Colon (tissue), 2 donors: ENCODE data around the gene WWC1.

ENCODE experiments used
- FAIRE-seq: peaks from 2 replicates; lab custom pipeline; 2012; peaks lifted over from hg19 to GRCh38; lab: Jason Lieb, UNC
- donor health status: control.
- donor health status: control.

The WWC1 gene

DNA sequence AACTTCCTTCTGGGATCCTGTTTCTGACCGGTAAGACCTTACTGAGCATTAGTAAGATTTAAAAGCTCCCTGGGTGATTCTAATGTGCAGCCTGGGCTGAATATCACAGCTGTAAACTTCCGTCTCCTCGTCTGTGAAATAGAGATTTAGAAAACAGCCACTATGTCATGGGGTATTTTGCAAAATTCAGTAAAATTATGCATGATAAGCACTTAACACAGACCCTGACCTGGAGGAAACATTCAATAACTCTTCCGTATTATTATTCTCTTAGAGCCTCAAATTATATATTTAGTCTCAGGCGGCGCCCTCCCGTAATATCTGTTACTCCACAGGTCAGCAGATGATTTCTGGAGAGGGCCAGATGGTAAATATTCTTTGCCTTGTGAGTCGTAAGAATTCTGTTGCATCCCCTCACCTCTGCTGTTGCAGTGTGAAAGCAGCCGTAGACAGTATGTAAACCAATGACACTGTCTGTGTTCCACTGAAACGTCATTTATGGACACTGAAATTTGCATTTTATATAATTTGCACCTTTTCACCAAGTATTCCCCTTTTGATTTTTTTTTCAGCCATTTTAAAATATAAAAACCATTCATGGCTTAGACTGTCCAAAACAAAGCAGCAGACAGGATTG lies 155.7 kb downstream of the WWC1 start:
- no peak for FAIRE-seq

DNA sequence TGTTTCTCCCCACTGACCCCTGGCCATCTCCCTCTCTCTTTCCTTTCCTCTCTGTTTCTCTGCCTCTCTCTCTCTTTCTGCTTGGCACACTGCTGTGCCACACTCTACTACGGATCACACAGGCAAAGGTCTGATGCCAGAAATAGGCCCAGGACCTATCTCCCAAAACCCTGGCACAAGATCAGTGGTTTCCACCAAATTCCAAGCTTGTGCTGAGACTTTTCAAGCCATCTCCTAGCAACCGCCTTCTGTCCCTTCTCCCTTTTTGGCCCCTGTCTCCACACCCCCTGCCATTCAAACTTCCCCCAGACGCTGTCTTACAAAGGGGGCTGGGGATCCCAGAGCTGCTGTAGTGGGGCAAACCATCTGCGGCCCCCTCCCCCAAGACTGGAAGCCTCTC lies 156.4 kb downstream of the WWC1 start:
- FAIRE-seq, result no peak

DNA sequence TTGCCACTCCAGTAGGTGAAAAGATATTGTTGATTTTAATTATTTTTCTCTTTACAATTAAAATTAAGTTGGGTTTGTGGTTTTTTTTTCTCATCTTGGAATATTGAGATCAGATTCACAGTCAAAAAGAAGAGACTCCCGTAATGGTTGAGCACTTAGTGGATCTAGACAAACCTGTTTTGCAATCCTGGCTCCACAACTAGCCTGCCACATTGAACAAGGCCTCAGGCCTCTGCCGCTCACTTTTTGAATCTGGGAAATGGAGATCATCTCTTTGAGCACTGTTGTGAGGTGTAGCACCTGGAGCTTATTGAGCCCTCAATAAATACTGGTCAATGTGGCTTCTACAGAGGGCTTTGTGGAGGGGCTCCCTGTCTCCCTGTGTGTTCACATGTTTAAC lies 157.7 kb downstream of the WWC1 start:
- no peak for FAIRE-seq

DNA sequence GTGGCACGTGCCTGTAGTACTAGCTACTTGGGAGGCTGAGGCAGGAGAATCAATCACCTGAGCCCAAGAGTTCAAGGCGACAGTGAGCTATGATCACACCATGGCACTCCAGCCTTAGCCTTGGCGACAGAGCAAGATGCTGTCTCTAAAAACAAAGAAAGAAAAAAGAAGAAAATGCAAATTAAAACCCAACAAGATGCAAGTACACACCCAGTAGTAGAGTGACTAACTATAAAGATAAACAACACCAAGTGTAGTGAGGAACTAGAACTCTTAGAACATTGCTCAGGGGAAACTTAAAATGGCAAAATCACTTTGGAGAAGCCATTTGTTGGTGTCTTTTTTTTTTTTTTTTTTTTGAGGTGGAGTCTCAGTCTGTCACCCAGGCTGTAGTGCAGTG lies 160.1 kb downstream of the WWC1 start:
- FAIRE-seq, result no peak

DNA sequence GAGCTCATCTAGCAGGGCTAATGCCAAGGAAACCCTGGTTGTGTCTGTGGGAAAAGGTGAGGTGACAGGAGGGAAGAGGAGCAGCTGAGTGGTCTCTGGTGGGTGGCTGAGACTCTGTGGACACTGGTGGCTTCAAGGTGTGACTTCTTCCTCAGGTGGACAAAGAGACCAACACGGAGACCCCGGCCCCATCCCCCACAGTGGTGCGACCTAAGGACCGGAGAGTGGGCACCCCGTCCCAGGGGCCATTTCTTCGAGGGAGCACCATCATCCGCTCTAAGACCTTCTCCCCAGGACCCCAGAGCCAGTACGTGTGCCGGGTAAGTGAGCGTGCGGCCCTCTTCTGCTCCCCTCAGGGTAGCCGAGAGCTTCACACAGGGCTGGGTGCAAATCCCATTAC lies 163.8 kb downstream of the WWC1 start:
- FAIRE-seq, result no peak

DNA sequence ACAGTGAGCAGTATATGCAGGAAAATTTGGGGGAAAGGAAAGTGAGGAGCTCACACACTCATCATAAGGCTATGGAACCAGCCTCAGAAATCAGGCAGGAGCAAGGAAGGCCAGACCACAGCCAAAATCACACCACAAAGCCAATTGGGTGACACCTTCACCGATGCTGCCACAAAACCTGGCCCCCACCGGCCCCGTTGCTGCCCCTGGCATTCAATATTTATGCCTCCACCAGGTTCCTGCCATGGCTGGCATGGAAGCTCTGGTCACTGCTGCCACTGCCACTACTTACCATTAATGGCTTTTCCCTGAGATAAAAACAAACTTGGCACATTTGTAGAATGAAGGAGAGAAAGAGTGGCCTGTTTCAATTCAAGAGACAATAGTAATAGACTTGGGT lies 166.1 kb downstream of the WWC1 start:
- FAIRE-seq, result no peak

DNA sequence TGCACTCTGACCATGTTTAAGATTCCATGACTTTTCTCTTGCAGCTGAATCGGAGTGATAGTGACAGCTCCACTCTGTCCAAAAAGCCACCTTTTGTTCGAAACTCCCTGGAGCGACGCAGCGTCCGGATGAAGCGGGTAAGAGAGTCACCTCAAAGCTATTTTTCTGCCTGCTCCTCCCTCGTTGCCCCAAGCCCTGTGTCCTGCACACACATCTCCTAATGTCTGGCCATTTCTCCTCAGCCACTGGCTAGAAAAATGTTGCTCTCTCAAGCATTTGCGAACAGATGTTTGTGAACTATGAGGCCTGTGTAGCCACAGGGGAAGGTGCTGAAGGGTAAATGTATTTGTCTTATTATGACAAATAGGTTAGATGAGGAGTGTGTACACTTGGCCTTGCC lies 169.2 kb downstream of the WWC1 start:
- no peak for FAIRE-seq

DNA sequence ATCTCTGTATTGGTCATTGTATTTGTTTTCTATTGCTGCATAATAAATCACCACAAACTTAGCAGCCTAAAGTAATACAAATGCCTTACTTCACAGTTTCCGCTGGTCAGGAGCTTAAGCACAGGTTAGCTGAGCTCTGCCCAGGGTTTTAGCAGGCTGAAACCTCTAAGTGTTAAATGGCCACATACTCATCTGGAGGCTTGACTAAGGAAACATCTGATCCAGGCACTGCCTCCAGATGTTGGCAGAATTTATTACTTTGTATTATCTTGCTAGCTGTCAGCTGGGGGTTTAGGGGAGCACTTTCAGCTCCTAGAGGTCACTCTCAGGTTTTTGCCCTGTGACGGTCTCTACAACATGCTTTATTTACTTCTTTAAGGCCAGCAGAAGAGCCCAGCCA lies 171.6 kb downstream of the WWC1 start:
- FAIRE-seq, result no peak

DNA sequence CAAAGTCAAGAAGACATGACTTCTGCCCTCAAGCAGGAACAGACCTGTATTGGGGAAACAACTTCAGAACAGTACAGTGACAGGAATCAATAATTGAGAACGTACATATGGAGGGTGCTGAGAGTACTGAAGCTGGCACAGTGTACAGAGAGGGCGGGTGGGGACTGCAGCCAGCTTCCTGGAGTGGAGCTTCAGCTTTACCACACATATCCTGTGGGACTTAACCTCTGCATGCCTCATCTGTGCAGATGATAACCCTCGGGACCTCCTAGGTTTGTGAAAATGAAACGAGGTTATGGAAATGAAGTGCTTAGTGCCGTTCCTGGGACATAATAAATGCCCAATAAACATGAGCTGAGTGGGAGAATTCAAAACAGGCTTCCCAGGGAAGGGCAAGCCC lies 172.8 kb downstream of the WWC1 start:
- no peak for FAIRE-seq

DNA sequence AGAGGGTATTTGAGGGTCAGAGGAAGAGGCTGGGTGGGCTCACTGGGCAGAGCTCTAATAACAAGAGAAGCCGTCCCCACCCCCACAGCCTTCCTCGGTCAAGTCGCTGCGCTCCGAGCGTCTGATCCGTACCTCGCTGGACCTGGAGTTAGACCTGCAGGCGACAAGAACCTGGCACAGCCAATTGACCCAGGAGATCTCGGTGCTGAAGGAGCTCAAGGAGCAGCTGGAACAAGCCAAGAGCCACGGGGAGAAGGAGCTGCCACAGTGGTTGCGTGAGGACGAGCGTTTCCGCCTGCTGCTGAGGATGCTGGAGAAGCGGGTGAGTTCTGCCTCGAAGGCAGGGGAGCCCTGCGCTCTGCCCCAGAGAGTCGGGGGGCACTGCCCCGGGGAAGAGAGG lies 173.2 kb downstream of the WWC1 start:
- FAIRE-seq, result no peak

DNA sequence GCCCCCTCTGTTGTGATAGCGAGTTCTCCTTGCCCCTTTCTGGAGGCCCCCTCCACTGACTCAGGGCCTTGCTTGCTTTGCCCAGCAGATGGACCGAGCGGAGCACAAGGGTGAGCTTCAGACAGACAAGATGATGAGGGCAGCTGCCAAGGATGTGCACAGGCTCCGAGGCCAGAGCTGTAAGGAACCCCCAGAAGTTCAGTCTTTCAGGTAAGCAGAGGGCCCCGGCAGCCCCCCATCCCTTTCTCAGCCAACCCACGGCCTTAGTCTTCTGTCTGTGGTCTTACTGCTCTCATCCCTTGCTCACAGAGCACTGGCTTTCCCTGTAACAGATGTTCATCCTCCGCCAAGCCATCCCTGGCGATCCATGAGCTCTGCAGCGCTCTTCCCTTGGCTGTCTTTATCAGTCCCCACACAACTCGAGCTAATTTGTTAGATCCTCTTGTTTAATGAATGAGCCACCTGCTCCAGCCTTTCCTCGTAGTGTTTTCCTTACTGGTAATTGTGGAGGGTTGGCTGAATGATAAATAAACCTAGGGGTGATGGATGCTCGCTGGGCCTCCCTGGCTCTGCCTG lies 176.4 kb downstream of the WWC1 start:
- no peak for FAIRE-seq

DNA sequence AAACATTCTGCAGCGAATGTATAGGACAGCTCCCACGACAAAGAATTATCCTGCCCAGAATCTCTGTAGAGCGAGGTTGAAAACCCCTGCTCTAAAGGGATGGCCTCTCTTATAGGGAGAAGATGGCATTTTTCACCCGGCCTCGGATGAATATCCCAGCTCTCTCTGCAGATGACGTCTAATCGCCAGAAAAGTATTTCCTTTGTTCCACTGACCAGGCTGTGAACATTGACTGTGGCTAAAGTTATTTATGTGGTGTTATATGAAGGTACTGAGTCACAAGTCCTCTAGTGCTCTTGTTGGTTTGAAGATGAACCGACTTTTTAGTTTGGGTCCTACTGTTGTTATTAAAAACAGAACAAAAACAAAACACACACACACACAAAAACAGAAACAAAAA lies 177.4 kb downstream of the WWC1 start:
- no peak for FAIRE-seq

DNA sequence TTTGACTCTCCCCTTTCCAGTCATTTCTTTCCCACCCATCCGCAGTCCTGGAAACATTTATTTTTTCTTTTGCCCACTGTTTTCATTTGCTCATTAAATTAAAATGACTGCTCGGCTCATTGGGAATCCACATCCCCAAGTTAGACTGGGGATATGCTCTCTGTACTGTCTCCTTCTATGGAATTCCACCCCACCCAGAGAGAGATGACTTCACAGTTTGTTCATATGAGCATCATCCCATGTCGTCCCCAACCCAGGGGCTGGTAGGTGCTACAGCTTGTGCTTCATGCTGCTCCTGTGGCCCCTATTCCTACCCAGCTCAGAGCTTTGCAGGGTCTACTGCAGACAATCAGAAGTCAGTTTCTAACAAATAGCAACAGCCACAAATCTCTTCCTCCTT lies 178.4 kb downstream of the WWC1 start:
- no peak for FAIRE-seq

DNA sequence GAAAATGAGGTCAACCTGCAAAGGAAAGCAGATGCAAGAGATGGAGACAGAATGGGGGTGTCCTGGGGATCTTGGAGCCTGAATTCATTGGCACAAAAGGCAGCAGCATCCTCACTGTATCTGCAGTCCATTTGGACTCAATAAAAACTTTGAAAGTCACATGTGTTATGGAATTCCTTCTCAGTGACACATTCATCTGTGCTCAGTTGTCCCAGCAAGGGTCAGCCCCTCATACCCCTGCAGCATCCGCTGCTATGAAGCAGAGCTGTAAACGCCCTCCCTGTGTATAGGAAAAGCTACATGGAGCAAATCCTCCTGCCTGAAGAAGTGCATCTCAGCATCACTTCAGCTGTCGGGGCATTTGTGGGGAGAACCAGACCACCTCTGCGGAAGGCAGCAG lies 180.3 kb downstream of the WWC1 start:
- FAIRE-seq, result no peak

DNA sequence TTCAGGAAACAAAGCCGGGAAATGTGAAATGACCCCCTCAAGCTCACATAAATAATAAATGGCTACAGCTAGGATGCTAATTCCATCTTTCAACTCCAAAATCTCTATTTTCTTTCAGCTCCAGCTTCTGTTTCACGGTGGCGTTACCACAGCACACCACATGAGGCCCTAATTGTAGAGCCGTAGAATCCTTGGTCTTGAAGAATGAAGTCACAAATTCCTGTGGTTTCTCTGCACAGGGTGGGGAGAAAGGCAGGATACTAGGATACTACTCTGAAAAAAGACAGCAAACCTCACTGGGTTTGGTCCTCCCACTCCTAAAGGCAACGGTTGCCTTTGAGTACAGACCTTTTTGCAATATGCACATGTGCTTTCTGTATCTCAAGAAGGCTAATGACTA lies 180.9 kb downstream of the WWC1 start:
- no peak for FAIRE-seq

DNA sequence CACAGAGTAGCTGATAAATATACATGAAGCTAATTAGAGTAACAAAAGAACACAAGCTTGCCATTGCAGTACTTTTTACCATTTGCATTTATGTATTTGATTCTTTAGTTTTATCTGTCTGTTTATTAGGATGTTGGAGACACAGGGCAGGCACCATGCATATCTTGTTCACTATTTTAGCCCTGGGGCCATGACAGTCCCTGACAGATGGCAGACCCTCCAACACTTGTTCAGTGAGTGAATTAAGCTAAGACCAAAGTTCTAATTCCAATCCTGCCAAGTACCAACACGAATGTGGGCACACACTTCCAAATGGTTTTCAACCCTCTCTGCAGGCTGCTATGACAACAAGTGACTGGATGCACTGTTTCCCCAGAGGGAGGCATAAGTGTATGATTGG lies 182.9 kb downstream of the WWC1 start:
- FAIRE-seq, result no peak

DNA sequence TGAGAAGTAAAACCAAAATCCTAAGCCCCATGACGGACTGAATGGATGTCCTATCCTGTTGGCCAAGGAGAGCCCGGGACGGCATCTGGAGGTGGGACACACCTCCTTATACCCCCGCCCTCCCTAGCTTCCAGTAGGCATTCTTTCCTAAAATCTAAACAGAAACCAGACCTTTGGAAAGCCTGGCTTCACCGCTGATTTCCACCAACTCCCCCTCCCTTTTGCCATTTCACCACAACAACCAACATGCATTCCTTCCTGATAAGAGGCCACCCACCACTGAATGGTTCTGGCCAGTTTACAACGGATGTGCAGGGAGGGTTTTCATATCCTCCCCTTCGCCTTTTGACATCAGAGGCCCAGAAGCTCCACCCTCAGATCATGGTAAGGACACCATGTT lies 185.6 kb downstream of the WWC1 start:
- no peak for FAIRE-seq

DNA sequence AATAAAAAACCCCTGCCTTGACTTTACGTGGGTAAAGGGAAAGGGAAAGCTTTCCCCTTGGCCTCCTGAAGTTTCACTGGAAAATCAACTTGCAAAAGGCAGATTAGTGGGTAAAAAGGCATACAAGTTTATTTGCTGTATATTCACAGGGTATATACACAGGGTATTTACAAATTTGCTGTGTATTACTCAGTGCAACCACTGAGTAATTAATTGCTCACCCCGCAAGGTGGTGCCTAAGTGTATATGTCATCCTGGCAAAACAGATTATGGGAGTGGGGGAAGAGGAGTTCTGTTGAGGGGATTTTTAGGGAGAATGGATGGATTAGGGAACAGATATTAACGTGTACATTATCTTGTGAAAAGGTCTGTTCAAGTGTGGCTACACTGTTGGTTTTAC lies 187.7 kb downstream of the WWC1 start:
- no peak for FAIRE-seq

DNA sequence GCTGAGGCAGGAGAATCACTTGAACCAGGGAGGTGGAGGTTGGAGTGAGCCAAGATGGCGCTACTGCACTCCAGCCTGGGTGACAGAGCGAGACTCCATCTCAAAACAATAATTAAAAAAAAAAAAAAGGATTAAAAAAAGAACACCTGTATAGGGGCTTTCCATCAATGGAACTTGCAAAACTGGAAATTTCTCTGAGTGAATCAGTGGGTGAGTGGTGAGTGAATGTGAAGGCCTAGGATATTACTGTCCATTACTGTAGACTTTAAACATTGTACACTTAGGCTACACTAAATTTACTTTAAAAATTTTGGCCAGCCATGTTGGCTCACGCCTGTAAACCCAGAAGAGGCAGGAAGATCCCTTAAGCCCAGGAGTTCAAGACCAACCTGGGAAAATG lies 189.2 kb downstream of the WWC1 start:
- no peak for FAIRE-seq

DNA sequence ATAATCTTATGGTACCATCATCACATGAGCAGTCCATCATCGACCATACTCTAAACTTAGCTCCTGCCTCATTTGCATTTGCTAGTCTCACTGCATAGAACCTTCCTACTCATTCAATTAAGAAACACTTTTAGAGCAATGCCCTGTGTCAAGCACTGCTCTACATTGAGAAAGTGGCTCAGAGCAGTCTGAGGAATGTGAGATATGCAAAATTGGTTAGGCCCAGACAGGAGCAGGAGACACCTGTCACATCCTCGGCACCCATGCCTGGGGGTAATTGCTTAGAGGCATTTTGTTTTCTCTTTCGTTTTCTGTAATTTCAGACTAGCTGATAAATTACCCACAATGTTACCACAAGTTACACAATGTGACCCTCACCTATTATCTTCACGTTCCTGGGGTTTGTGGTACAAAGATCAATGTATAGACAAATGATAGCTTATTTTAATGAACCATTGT lies 189.9 kb downstream of the WWC1 start:
- FAIRE-seq, result no peak

DNA sequence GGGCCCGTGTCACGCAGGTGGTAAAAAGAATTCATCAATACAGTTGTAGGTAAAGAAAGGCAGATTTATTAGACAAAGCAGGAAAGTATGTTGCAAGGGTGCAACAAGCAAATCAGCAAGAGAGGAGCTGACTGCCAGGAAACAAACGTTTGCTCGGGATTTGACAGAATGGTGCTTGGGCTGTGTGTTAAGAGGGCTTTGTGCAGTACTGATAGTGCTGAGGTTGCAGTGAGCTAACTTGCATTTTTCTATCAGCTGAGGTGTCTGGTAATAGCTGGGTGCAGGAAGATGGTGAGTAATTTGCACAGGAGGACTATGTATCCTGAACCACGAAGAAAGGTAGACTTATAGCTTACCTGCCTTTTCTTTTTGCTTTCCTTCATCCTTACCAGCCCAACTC lies 190.9 kb downstream of the WWC1 start:
- FAIRE-seq, result no peak

DNA sequence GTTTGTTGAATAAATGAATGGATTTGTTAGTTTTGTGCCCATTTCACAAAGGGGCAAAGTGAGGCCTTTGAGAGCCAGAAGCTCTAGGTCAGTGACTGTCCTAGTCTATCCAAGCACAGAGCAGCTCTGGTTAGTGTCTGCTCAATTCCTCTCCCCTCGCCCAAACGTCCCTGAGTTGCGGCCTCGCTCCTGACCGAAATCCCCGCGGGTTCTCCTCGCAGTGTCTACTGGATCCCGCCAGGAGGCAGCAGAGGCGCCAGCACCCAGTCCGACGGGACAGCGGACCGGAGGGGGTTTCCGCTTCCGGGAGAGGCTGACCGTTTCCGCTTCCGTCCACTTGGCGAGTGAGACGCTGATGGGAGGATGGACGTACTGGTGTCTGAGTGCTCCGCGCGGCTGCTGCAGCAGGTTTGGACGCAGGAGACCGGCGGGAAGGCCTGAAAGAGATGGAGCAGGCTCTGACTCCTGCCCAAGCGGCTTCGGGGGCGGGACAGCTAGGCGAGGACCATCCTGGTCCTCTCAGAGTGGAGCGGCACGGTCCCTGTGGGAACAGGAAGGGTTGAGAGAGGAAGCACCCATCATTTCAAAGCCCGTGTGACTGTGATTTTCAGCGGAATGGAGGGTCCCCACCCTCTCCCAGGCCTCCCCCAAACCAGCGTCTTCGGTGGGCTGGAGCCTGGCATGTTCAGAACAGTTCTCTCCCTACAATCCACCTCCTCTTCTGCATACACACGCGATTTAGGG lies 194.9 kb downstream of the WWC1 start, which contains the start of gene RARS1:
TSS of gene RARS1 (plus strand) at position 336 of the 744 bp plus-strand sequence. CDS start at position 364, 28 bp downstream.
- FAIRE-seq, result no peak

DNA sequence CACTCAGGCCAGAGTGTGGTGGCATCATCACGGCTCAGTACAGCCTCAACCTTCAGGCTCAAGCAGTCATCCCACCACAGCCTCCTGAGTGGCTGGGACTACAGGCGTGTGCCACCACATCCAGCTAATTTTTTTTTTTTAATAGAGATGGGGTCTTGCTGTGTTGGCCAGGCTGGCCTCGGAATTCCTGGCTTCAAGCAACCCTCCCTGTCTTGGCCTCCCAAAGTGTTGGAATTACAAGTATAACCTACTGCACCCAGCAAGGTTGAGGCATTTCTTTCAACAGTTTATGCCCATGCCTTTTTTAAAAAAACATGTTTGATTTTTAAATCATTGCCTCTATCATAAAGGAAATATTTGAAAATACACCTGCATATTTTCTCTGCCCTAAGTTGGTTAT lies 197.6 kb downstream of the WWC1 start:
- no peak for FAIRE-seq
